Trophoblast cell (in vitro differentiated cells and primary cell): Measurements from ENCODE around the gene TACC2.

Source experiments
- DNase-seq, 2 donors: peaks; one replicate each; pipeline ENCODE4 v3.0.0-alpha.2; 2016
- H2AFZ ChIP-seq: 2 replicates; pipeline ENCODE4 v1.6.1; 2013; ENCODE audit warnings: low read length, moderate library complexity, mild to moderate bottlenecking; ENCODE audit not compliant: insufficient read depth, poor library complexity
- H2AK5ac ChIP-seq: 2 replicates; pipeline ENCODE4 v1.6.1; 2013; ENCODE audit warnings: mild to moderate bottlenecking, low read length
- H2BK120ac ChIP-seq: 2 replicates; pipeline ENCODE4 v1.6.1; 2013; ENCODE audit warnings: low read length, mild to moderate bottlenecking, moderate library complexity; ENCODE audit not compliant: insufficient read depth, poor library complexity
- H2BK12ac ChIP-seq: 2 replicates; pipeline ENCODE4 v1.6.1; 2013; ENCODE audit warnings: mild to moderate bottlenecking, low read length, moderate library complexity
- H2BK5ac ChIP-seq: 2 replicates; pipeline ENCODE4 v1.6.1; 2013; ENCODE audit warnings: low read length, low read depth, moderate library complexity, mild to moderate bottlenecking; ENCODE audit not compliant: poor library complexity
- H3K14ac ChIP-seq: 2 replicates; pipeline ENCODE4 v1.6.1; 2013; ENCODE audit warnings: mild to moderate bottlenecking, low read length
- H3K18ac ChIP-seq: 2 replicates; pipeline ENCODE4 v1.6.1; 2013; ENCODE audit warnings: mild to moderate bottlenecking, low read length
- H3K23ac ChIP-seq: 2 replicates; pipeline ENCODE4 v1.6.1; 2013; ENCODE audit warnings: low read length
- H3K27ac ChIP-seq: 2 replicates; pipeline ENCODE4 v1.5.1; 2013; ENCODE audit warnings: low read depth, mild to moderate bottlenecking, inconsistent platforms, low read length, moderate library complexity
- H3K27me3 ChIP-seq: 2 replicates; pipeline ENCODE4 v1.6.1; 2013; ENCODE audit warnings: inconsistent platforms, mild to moderate bottlenecking, low read length, moderate library complexity; ENCODE audit not compliant: insufficient read depth
- H3K36me3 ChIP-seq, 2 experiments: 1 replicate in 1 of 2; 2 replicates in 1 of 2; pipeline ENCODE4 v1.6.1; 2013; ENCODE audit warnings: low read length in 2 of 2, mild to moderate bottlenecking in 2 of 2, moderate library complexity in 1 of 2; ENCODE audit not compliant: insufficient read depth in 2 of 2, control insufficient read depth in 1 of 2
- H3K4ac ChIP-seq: 2 replicates; pipeline ENCODE4 v1.6.1; 2013; ENCODE audit warnings: low read depth, mild to moderate bottlenecking, low read length, moderate library complexity
- H3K4me1 ChIP-seq, 2 experiments: 1 replicate in 1 of 2; 2 replicates in 1 of 2; pipeline ENCODE4 v1.6.1; 2013; ENCODE audit warnings: low read length in 2 of 2, mild to moderate bottlenecking in 2 of 2, moderate library complexity in 1 of 2; ENCODE audit not compliant: insufficient read depth in 2 of 2, control insufficient read depth in 1 of 2
- H3K4me2 ChIP-seq: 2 replicates; pipeline ENCODE4 v1.6.1; 2013; ENCODE audit warnings: inconsistent platforms, mild to moderate bottlenecking, low read length, moderate library complexity
- H3K4me3 ChIP-seq: 2 replicates; pipeline ENCODE4 v1.5.1; 2013; ENCODE audit warnings: mild to moderate bottlenecking, low read depth, low read length, inconsistent platforms
- H3K79me1 ChIP-seq: one replicate; pipeline ENCODE4 v1.6.1; 2013; ENCODE audit warnings: low read length
- H3K79me2 ChIP-seq: 2 replicates; pipeline ENCODE4 v1.6.1; 2013; ENCODE audit warnings: low read length, mild to moderate bottlenecking; ENCODE audit not compliant: control insufficient read depth, insufficient read depth, poor library complexity
- H3K9ac ChIP-seq: 2 replicates; pipeline ENCODE4 v1.6.1; 2013; ENCODE audit warnings: mild to moderate bottlenecking, low read length
- H3K9me3 ChIP-seq: 2 replicates; pipeline ENCODE4 v1.6.1; 2013; ENCODE audit warnings: low read depth, mild to moderate bottlenecking, control low read depth, inconsistent platforms, low read length; ENCODE audit not compliant: insufficient read depth
- H4K12ac ChIP-seq: 2 replicates; pipeline ENCODE4 v1.6.1; 2013; ENCODE audit warnings: low read depth, mild to moderate bottlenecking, low read length, moderate library complexity
- H4K8ac ChIP-seq: 2 replicates; pipeline ENCODE4 v1.6.1; 2013; ENCODE audit warnings: low read depth, mild to moderate bottlenecking, low read length, moderate library complexity
- H4K91ac ChIP-seq: one replicate; pipeline ENCODE4 v1.6.1; 2013; ENCODE audit warnings: low read depth, mild to moderate bottlenecking, low read length, moderate library complexity
- WGBS: extraction: QIAGEN DNeasy Blood & Tissue Kit; methylation state at CpG from one replicate; pipeline ENCODE4 v1.1.7; 2013; ENCODE audit warnings: missing lambda C conversion rate; ENCODE audit not compliant: insufficient read length, insufficient coverage; ENCODE audit errors: extremely low coverage; 5-methylcytosine and 5-hydroxymethylcytosine counted together

TACC2 gene

GRCh38 chr10:121956111-121957061 lies 32.6 kb upstream of the TACC2 start:
- Histone ChIP-seq H2BK12ac (no peak overlapping the region), H2BK5ac (no peak overlapping the region), H4K8ac (no peak overlapping the region), H2BK120ac (no peak overlapping the region), H3K27ac (no peak overlapping the region), H4K12ac (no peak overlapping the region), H3K79me1 (no peaks in the 10 kb centered on the region), H3K4ac (no peak overlapping the region), H3K36me3 (peaks cover 2% of the 10 kb centered on the region in 2 experiments), H3K79me2 (no peaks in the 10 kb centered on the region), H3K23ac (no peak overlapping the region), H3K9me3 (no peaks in the 10 kb centered on the region), H3K14ac (no peak overlapping the region), H3K4me3 (no peak overlapping the region), H2AFZ (no peak overlapping the region), H3K18ac (no peak overlapping the region), H4K91ac (no peak overlapping the region), H3K4me2 (no peak overlapping the region), H3K9ac (no peak overlapping the region), H2AK5ac (no peak overlapping the region), H3K27me3 (no peaks in the 10 kb centered on the region), H3K4me1 (no peaks in the 10 kb centered on the region)
- no peak for DNase-seq
- no CpG with 5 or more reads among the region's 7 CpGs for WGBS

GRCh38 chr10:121959671-121960070 lies 29.3 kb upstream of the TACC2 start:
- no peaks in the 10 kb centered on the region for H3K79me1 ChIP-seq

GRCh38 chr10:121961456-121961855 lies 27.5 kb upstream of the TACC2 start:
- no peak for DNase-seq
- no peaks in the 10 kb centered on the region for H3K79me1 ChIP-seq
- WGBS: no CpG with 5 or more reads among the region's 2 CpGs

More at GRCh38 chr10:121959671-121960070, 29.3 kb upstream of the TACC2 start:
- Histone ChIP-seq H3K23ac (no peak overlapping the region), H2BK120ac (no peak overlapping the region), H3K27ac (no peak overlapping the region), H3K4ac (no peak overlapping the region), H4K12ac (no peak overlapping the region), H3K4me3 (no peak overlapping the region), H2AK5ac (no peak overlapping the region), H3K9me3 (no peaks in the 10 kb centered on the region), H3K4me2 (no peak overlapping the region), H3K14ac (no peak overlapping the region), H3K18ac (no peak overlapping the region), H3K27me3 (no peaks in the 10 kb centered on the region), H3K9ac (no peak overlapping the region), H2AFZ (no peak overlapping the region), H2BK12ac (no peak overlapping the region), H3K79me2 (no peaks in the 10 kb centered on the region), H4K91ac (no peak overlapping the region), H2BK5ac (no peak overlapping the region), H3K4me1 (no peaks in the 10 kb centered on the region), H4K8ac (no peak overlapping the region), H3K36me3 (peaks cover 2% of the 10 kb centered on the region in 2 experiments)
- no CpG with 5 or more reads among the region's 3 CpGs for WGBS
- DNase-seq: no peak

GRCh38 chr10:121965996-121966395 lies 23.0 kb upstream of the TACC2 start:
- no peak overlapping the region for H4K12ac ChIP-seq
- H2BK12ac ChIP-seq: no peak overlapping the region
- no peak overlapping the region for H4K91ac ChIP-seq
- WGBS: no CpG with 5 or more reads among the region's 3 CpGs
- no peak overlapping the region for H2BK5ac ChIP-seq
- H3K9ac ChIP-seq: no peak overlapping the region
- no peak overlapping the region for H3K18ac ChIP-seq
- H3K4me2 ChIP-seq: no peak overlapping the region
- H3K79me1 ChIP-seq: no peaks in the 10 kb centered on the region
- no peaks in the 10 kb centered on the region for H3K9me3 ChIP-seq
- DNase-seq: no peak
- no peak overlapping the region for H3K23ac ChIP-seq
- H2BK120ac ChIP-seq: no peak overlapping the region
- no peak overlapping the region for H3K14ac ChIP-seq
- H3K4me3 ChIP-seq: no peak overlapping the region
- H3K4me1 ChIP-seq: no peaks in the 10 kb centered on the region
- no peak overlapping the region for H2AK5ac ChIP-seq
- no peaks in the 10 kb centered on the region for H3K27me3 ChIP-seq
- H3K27ac ChIP-seq: no peak overlapping the region
- no peak overlapping the region for H2AFZ ChIP-seq
- peaks cover 14 to 16% of the 10 kb centered on the region in 2 experiments for H3K36me3 ChIP-seq
- no peaks in the 10 kb centered on the region for H3K79me2 ChIP-seq
- H4K8ac ChIP-seq: no peak overlapping the region
- H3K4ac ChIP-seq: no peak overlapping the region

More at GRCh38 chr10:121961456-121961855, 27.5 kb upstream of the TACC2 start:
- Histone ChIP-seq H3K4me3 (no peak overlapping the region), H4K91ac (no peak overlapping the region), H3K9ac (no peak overlapping the region), H3K36me3 (peaks cover 4 to 8% of the 10 kb centered on the region in 2 experiments), H3K14ac (no peak overlapping the region), H4K8ac (no peak overlapping the region), H3K9me3 (no peaks in the 10 kb centered on the region), H3K79me2 (no peaks in the 10 kb centered on the region), H2AK5ac (no peak overlapping the region), H3K27me3 (no peaks in the 10 kb centered on the region), H4K12ac (no peak overlapping the region), H3K4me1 (no peaks in the 10 kb centered on the region), H3K27ac (no peak overlapping the region), H3K4me2 (no peak overlapping the region), H2BK5ac (no peak overlapping the region), H3K23ac (no peak overlapping the region), H3K4ac (no peak overlapping the region), H2AFZ (no peak overlapping the region), H2BK120ac (no peak overlapping the region), H3K18ac (no peak overlapping the region), H2BK12ac (no peak overlapping the region)
